Astrocyte of the cerebellum (primary cell): Measurements from ENCODE around the gene MAN2A2.

Experiments
- DNase-seq: peaks from one replicate; pipeline ENCODE4 v3.0.0-alpha.2; 2011; ENCODE audit warnings: low read depth
- H3K4me3 ChIP-seq: 2 replicates; pipeline ENCODE4 v1.5.1; 2011; ENCODE audit warnings: mild to moderate bottlenecking, low read depth, low read length, moderate library complexity
- CTCF ChIP-seq: IDR thresholded peaks from 2 replicates; pipeline ENCODE4 v1.5.1; 2012; ENCODE audit warnings: low read length, low read depth, moderate library complexity, mild to moderate bottlenecking; ENCODE audit errors: missing control alignments
- in situ Hi-C: cut with HindIII; loops from 2 replicates; pipeline ENCODE4 v1.10.0; 2017; ENCODE audit warnings: low sequenced_read_pairs

MAN2A2 gene

GRCh38 chr15:90875549-90875981 lies 27.5 kb upstream of the MAN2A2 start:
- no peak overlapping the region for H3K4me3 ChIP-seq
- no peak for TF ChIP-seq CTCF
- in situ Hi-C loops, result no loop called here
- no peak for DNase-seq

DNA sequence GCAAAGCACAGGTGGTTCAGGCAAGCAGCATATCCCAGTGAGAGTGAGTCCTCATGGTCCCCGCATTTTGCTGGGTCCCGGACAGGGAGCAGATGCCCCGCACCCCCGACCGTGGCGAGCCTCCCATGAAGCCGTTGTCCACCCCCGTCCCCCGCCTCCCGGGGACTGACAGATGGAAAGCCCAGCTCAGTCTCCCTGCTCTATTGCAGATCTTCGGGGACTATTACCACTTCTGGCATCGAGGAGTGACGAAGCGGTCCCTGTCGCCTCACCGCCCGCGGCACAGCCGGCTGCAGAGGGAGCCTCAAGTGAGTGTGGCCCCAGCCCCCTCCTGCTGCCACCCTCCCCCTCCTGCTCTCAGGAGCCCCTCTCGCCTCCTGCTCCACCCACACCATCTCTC lies 27.1 kb upstream of the MAN2A2 start:
- no peak for DNase-seq
- no peak for TF ChIP-seq CTCF
- H3K4me3 ChIP-seq, result no peak overlapping the region
- in situ Hi-C loops, result no loop called here

GRCh38 chr15:90876512-90877170 lies 26.5 kb upstream of the MAN2A2 start:
- in situ Hi-C loops, result no loop called here
- TF ChIP-seq CTCF, result no peak
- no peak overlapping the region for H3K4me3 ChIP-seq
- no peak for DNase-seq

DNA sequence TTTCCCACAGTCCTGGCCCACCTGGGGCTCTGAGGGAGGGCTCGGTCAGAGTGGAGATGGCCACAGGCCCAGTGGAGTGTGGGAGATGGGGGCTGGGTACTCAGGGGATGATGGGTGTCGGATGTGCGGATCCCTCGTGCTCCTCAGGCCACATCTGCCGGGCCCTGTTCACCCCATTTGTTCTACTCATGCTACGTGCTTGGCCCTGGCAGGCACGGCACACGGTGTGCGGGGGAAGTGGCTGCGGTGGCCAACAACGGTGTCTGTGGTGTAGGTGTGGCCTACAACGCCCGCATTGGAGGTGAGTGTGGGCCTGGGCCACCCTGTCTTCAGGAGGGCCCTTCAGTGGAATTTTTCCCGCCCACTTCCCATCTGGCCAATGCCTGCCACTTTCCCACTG lies 25.8 kb upstream of the MAN2A2 start:
- no peak for DNase-seq
- in situ Hi-C loops, result no loop called here
- H3K4me3 ChIP-seq, result no peak overlapping the region

GRCh38 chr15:90877996-90878395 lies 25.1 kb upstream of the MAN2A2 start:
- no peak for TF ChIP-seq CTCF
- no peak overlapping the region for H3K4me3 ChIP-seq
- DNase-seq, result no peak
- in situ Hi-C loops, result no loop called here

More for the DNA sequence above, 25.8 kb upstream of the MAN2A2 start:
- TF ChIP-seq CTCF, result no peak

DNA sequence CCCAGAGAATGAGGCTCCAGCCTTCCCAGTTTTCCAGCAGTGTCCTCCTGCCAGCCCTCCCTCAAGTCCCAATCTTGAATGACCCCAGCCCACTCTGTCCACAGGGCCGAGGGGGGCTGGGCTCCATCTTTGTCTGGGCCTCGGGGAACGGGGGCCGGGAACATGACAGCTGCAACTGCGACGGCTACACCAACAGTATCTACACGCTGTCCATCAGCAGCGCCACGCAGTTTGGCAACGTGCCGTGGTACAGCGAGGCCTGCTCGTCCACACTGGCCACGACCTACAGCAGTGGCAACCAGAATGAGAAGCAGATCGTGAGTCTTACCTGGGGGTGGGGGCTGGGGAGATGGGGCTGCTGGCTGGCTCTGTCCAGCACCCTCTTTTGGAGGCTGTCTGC lies 24.4 kb upstream of the MAN2A2 start:
- in situ Hi-C loops, result no loop called here
- TF ChIP-seq CTCF, result no peak
- DNase-seq, result no peak
- no peak overlapping the region for H3K4me3 ChIP-seq
